ENCODE results near the gene RPL29. TPM values are rescaled to one million over a fixed set of nuclear protein-coding genes. Genes with fewer than 3 reads are reported as not detected.

The RPL29 gene
- total RNA-seq, 1 donor from 2014 or later, result 1,678 TPM

GRCh38 chr3:52040600-52040999 is 44.9 kb upstream of the RPL29 start:
- DNase-seq (ENCODE audit: extremely low spot score in 2 of 2), result no peak
- peaks cover 57% of the 10 kb centered on the region for H3K4me1 ChIP-seq
- TF ChIP-seq POLR2AphosphoS5 (IDR thresholded peaks at IDR 0.05; ENCODE audit: insufficient read depth in 1 of 2, low read depth in 1 of 2), result no peak
- no peak for TF ChIP-seq CTCF (IDR thresholded peaks at IDR 0.05)
- no peak overlapping the region for H3K4me3 ChIP-seq
- intact Hi-C loops (cut with DNase I), result no loop called here
- H3K36me3 ChIP-seq, result no peaks in the 10 kb centered on the region
- H3K27me3 ChIP-seq, result no peaks in the 10 kb centered on the region
- no peak overlapping the region for H3K27ac ChIP-seq
- no peaks in the 10 kb centered on the region for H3K9me3 ChIP-seq

DNA sequence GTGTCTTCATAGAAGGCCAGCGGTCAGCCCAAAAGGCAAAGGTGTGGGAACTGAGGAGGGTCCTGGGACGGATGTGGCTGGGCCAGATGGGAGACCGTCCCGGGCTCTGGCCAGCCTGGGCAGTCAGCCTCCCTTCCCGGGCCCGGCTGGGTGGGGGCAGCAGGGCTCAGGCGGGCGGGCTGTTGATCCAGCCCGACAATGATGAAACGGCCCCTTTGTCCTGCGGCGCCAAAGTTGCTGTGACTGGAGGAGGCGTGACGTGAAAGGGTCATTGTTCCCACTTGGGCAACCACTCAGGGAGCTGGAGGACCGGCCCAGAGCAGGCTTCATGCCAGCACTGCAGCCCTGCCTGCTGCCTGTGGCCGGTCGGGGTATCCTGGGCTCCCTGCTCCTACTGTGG is 44.2 kb upstream of the RPL29 start:
- no peak for DNase-seq (ENCODE audit: extremely low spot score in 2 of 2)
- intact Hi-C loops (cut with DNase I), result no loop called here

GRCh38 chr3:52039426-52039825 is 43.7 kb upstream of the RPL29 start:
- Histone ChIP-seq H3K9me3 (no peaks in the 10 kb centered on the region), H3K4me1 (peaks cover 46% of the 10 kb centered on the region), H3K4me3 (no peak overlapping the region), H3K27ac (peak overlapping the region; percentile 21), H3K27me3 (no peaks in the 10 kb centered on the region), H3K36me3 (no peaks in the 10 kb centered on the region)
- intact Hi-C loops (cut with DNase I), result no loop called here
- TF ChIP-seq POLR2A (IDR thresholded peaks at IDR 0.05) (no peak), POLR2AphosphoS5 (IDR thresholded peaks at IDR 0.05; ENCODE audit: insufficient read depth in 1 of 2, low read depth in 1 of 2) (no peak), CTCF (IDR thresholded peaks at IDR 0.05) (no peak)
- no peak for DNase-seq (ENCODE audit: extremely low spot score in 2 of 2)

More for the DNA sequence above, 44.2 kb upstream of the RPL29 start:
- Histone ChIP-seq H3K9me3 (no peaks in the 10 kb centered on the region), H3K27me3 (no peaks in the 10 kb centered on the region), H3K27ac (peak overlapping the region; percentile 21), H3K4me3 (no peak overlapping the region), H3K36me3 (no peaks in the 10 kb centered on the region), H3K4me1 (peaks cover 50% of the 10 kb centered on the region)
- TF ChIP-seq CTCF (IDR thresholded peaks at IDR 0.05), result no peak
- peak in 1 of 2 donors; percentile 14 for TF ChIP-seq POLR2AphosphoS5 (IDR thresholded peaks at IDR 0.05; ENCODE audit: insufficient read depth in 1 of 2, low read depth in 1 of 2)
- TF ChIP-seq POLR2A (IDR thresholded peaks at IDR 0.05), result no peak

DNA sequence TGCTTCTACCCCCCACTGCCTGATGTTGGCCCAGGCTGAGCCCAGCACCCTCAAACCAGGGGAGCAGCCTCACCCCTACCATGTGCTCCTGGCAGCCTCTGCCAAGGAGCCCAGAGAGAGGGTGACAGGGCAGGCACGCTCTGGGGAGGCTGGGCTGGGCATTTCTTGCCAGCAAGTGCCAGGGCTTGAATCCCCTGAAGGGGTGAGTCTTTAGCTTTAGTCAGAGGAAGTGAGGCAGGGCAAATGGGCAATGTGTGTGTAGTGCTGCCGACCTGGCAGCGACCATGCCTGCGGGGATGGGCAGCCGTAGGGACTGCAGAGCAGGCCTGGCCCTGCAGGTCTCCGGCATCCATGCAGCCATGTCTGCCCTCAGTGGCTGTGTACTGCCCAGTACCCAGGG is 42.5 kb upstream of the RPL29 start:
- no peak overlapping the region for H3K27ac ChIP-seq

DNA sequence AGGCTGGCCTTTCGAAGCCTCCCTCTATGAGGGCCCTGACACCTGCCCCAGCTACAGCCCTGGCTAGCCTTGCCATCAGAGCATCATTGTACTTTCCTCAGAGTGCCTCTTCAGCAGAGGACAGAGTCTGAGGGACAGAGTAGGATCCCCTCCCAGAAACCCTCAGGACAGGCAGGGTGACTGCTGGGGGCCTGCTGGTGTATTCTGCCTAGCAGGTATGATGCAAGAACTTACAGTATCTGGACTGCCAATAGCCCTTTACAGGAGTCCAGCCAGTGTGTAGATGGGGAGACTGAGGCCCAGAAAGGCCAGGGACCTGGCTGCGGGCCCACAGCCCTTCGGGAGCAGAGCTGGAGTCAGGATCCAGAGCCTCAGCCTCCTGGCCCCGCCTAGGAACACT is 41.6 kb upstream of the RPL29 start:
- H3K4me1 ChIP-seq, result peaks cover 39% of the 10 kb centered on the region
- intact Hi-C loops (cut with DNase I), result no loop called here
- H3K27ac ChIP-seq, result no peak overlapping the region
- DNase-seq (ENCODE audit: extremely low spot score in 2 of 2), result no peak
- no peak for TF ChIP-seq POLR2A (IDR thresholded peaks at IDR 0.05)
- no peaks in the 10 kb centered on the region for H3K9me3 ChIP-seq
- no peaks in the 10 kb centered on the region for H3K36me3 ChIP-seq
- H3K4me3 ChIP-seq, result no peak overlapping the region
- H3K27me3 ChIP-seq, result no peaks in the 10 kb centered on the region

More for the DNA sequence above, 42.5 kb upstream of the RPL29 start:
- no peak for TF ChIP-seq CTCF (IDR thresholded peaks at IDR 0.05)
- no peak for TF ChIP-seq POLR2AphosphoS5 (IDR thresholded peaks at IDR 0.05; ENCODE audit: insufficient read depth in 1 of 2, low read depth in 1 of 2)
- no peak for TF ChIP-seq POLR2A (IDR thresholded peaks at IDR 0.05)
- Histone ChIP-seq H3K27me3 (no peaks in the 10 kb centered on the region), H3K4me1 (peaks cover 35% of the 10 kb centered on the region), H3K9me3 (no peaks in the 10 kb centered on the region), H3K36me3 (no peaks in the 10 kb centered on the region), H3K4me3 (no peak overlapping the region)
- DNase-seq (ENCODE audit: extremely low spot score in 2 of 2), result no peak
- intact Hi-C loops (cut with DNase I), result no loop called here

DNA sequence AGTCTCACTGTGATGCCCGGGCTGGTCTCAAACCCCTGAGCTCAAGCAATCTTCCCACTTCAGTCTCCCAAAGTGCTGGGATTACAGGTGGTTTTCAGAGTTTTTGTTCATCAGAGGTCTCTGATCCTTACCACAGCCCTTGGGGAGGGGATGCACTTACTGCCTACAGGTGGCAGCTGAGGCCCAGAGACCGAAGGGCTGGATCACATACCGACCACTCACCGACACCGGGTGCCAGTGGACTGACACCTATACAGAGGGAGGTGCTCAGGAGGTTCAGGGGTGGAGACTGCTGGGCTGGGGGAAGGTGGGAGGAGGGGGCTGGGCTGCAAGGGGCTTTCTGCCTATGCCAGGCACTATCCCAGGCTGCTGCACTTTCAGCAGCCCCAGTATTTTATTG is 41.1 kb upstream of the RPL29 start:
- H3K27me3 ChIP-seq, result no peaks in the 10 kb centered on the region
- no peaks in the 10 kb centered on the region for H3K36me3 ChIP-seq
- H3K4me1 ChIP-seq, result peaks cover 39% of the 10 kb centered on the region
- H3K27ac ChIP-seq, result no peak overlapping the region
- H3K9me3 ChIP-seq, result no peaks in the 10 kb centered on the region
- intact Hi-C loops (cut with DNase I), result no loop called here
- no peak overlapping the region for H3K4me3 ChIP-seq
- TF ChIP-seq CTCF (IDR thresholded peaks at IDR 0.05), result no peak
- no peak for TF ChIP-seq POLR2A (IDR thresholded peaks at IDR 0.05)
- TF ChIP-seq POLR2AphosphoS5 (IDR thresholded peaks at IDR 0.05; ENCODE audit: insufficient read depth in 1 of 2, low read depth in 1 of 2), result no peak
- no peak for DNase-seq (ENCODE audit: extremely low spot score in 2 of 2)
